Measurements from ENCODE around the gene ATN1. TPM values are rescaled to one million over a fixed set of nuclear protein-coding genes. Genes with fewer than 3 reads are reported as not detected.

Gene ATN1
- total RNA-seq, 1 experiment from 2014 or later = 2.2 TPM

DNA sequence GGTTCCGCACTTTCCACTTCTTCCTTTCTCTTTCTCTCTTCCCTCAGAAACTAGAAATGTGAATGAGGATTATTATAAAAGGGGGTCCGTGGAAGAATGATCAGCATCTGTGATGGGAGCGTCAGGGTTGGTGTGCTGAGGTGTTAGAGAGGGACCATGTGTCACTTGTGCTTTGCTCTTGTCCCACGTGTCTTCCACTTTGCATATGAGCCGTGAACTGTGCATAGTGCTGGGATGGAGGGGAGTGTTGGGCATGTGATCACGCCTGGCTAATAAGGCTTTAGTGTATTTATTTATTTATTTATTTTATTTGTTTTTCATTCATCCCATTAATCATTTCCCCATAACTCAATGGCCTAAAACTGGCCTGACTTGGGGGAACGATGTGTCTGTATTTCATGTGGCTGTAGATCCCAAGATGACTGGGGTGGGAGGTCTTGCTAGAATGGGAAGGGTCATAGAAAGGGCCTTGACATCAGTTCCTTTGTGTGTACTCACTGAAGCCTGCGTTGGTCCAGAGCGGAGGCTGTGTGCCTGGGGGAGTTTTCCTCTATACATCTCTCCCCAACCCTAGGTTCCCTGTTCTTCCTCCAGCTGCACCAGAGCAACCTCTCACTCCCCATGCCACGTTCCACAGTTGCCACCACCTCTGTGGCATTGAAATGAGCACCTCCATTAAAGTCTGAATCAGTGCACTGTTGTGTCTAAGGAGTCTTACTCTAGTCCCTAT, 4.6 kb upstream of the ATN1 start:
- no peak for DNase-seq (ENCODE audit: low spot score)
- in situ Hi-C loops (cut with HindIII; ENCODE audit: low sequenced_read_pairs) = no loop called here

DNA sequence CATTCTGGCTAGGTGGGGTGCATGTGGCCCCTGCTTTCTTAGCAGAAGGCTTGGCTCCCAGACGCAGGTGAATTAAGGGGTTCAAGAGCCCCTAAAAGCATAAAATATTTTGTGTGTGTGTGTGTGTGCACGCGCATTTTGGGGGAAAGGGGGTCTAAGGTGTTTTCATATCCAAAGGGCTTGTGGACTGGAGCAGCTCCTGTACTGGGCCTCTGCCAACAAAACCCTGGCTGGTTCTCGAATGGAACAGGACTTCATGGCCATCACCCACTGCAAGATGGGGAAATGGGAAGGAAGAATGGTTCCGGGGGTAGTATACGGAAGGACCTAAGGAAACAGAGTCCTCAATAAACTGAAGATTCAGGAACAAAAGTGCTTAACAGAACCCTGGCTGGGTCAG, 3.9 kb upstream of the ATN1 start:
- DNase-seq (ENCODE audit: low spot score) = peak; percentile 57
- in situ Hi-C loops (cut with HindIII; ENCODE audit: low sequenced_read_pairs) = no loop called here

- no peak for DNase-seq (ENCODE audit: low spot score)
- in situ Hi-C loops (cut with HindIII; ENCODE audit: low sequenced_read_pairs) = no loop called here
Measured at GRCh38 chr12:6925239-6925539, 2.6 kb upstream of the ATN1 start.

DNA sequence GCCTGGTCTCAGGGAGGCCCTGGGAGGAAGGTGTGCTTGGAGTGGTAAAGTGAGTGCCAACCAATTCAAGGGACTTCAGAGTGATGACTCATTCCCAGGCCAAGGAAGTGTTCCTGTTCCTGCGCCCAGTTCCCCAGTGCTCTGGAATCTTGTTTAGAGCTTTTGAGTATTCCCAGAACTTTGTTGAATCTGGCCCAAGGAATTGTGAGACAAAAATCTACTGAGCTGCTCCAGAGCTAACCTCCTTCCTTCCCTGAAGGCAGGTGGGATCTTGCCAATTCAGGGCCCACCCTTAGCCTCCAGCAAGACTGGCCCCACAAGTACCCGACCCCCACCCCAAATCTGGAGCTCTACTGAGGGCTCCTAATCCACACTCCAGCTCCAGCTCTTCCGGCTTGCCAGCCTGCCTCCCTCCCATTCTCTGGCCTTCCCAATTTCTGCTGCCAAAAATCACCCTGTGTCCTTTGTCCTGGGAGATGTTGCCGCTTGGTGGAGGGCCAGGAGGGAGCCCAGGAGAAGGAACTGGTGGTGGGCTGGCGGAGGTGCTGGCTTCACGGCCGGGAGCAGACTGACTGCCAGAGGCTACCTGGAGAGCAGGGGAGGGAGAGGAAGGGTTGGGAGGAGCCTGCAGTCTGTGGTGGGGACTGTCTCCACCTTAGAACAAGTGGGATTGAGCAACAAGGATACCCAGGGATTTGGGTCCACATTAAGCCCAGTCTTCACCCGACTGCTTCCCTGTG, 2.0 kb upstream of the ATN1 start:
- DNase-seq (ENCODE audit: low spot score) = peak; percentile 94
- in situ Hi-C loops (cut with HindIII; ENCODE audit: low sequenced_read_pairs) = no loop called here

- no peak for DNase-seq (ENCODE audit: low spot score)
- in situ Hi-C loops (cut with HindIII; ENCODE audit: low sequenced_read_pairs) = no loop called here
Measured at GRCh38 chr12:6928022-6928702, 403 bp downstream of the ATN1 start.

GRCh38 chr12:6928703-6929407, 1.1 kb downstream of the ATN1 start:
- in situ Hi-C loops (cut with HindIII; ENCODE audit: low sequenced_read_pairs) = no loop called here

GRCh38 chr12:6929466-6930452, 2.0 kb downstream of the ATN1 start:
- in situ Hi-C loops (cut with HindIII; ENCODE audit: low sequenced_read_pairs) = no loop called here

More at GRCh38 chr12:6928703-6929407, 1.1 kb downstream of the ATN1 start:
- DNase-seq (ENCODE audit: low spot score) = no peak

DNA sequence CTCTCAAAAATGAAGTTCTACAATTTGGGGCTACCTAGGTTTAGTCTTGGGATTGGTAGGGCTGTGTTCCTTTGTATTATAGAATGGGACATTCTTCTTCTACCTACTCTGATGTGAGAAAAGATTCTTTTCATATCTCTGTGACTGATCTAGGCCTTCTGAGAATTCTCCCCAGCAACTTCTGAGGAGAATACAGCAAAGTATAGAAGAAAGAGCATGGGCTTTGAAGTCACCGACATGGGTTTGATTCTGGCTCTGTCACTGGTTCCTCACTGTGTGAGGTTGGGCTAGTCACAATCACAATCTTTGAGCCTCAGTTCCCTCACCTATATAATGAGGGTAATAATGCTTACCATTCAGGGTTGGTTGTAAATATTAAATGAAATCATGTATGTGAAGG, 5.0 kb downstream of the ATN1 start:
- in situ Hi-C loops (cut with HindIII; ENCODE audit: low sequenced_read_pairs) = no loop called here
- DNase-seq (ENCODE audit: low spot score) = no peak

More at GRCh38 chr12:6929466-6930452, 2.0 kb downstream of the ATN1 start:
- no peak for DNase-seq (ENCODE audit: low spot score)

DNA sequence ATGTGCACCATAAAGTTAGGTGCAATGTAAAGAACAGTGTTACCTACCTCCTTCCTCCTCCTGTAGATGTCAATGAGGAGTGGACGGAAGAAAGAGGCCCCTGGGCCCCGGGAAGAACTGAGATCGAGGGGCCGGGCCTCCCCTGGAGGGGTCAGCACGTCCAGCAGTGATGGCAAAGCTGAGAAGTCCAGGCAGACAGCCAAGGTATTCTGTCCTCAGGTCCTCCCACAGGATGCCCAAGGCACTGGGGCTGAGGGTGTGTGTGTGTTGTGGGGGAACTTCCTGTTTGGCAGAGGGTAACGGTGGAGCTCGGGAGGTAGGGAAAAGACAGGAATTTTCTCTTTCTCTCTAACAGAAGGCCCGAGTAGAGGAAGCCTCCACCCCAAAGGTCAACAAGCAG, 6.4 kb downstream of the ATN1 start:
- in situ Hi-C loops (cut with HindIII; ENCODE audit: low sequenced_read_pairs) = no loop called here
- DNase-seq (ENCODE audit: low spot score) = no peak

DNA sequence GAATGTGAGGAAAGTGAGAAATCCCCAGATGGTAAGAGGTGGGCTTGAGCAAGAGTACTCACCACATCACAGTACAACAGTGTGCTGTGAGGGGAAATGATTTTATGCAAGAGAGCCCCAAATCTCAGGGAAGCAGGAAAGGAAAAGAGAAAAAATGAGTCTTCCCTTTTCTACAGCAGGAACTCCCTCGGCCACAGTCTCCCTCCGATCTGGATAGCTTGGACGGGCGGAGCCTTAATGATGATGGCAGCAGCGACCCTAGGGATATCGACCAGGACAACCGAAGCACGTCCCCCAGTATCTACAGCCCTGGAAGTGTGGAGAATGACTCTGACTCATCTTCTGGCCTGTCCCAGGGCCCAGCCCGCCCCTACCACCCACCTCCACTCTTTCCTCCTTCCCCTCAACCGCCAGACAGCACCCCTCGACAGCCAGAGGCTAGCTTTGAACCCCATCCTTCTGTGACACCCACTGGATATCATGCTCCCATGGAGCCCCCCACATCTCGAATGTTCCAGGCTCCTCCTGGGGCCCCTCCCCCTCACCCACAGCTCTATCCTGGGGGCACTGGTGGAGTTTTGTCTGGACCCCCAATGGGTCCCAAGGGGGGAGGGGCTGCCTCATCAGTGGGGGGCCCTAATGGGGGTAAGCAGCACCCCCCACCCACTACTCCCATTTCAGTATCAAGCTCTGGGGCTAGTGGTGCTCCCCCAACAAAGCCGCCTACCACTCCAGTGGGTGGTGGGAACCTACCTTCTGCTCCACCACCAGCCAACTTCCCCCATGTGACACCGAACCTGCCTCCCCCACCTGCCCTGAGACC, 7.8 kb downstream of the ATN1 start:
- no peak for DNase-seq (ENCODE audit: low spot score)
- in situ Hi-C loops (cut with HindIII; ENCODE audit: low sequenced_read_pairs) = no loop called here

DNA sequence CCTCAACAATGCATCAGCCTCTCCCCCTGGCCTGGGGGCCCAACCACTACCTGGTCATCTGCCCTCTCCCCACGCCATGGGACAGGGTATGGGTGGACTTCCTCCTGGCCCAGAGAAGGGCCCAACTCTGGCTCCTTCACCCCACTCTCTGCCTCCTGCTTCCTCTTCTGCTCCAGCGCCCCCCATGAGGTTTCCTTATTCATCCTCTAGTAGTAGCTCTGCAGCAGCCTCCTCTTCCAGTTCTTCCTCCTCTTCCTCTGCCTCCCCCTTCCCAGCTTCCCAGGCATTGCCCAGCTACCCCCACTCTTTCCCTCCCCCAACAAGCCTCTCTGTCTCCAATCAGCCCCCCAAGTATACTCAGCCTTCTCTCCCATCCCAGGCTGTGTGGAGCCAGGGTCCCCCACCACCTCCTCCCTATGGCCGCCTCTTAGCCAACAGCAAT, 8.5 kb downstream of the ATN1 start:
- DNase-seq (ENCODE audit: low spot score) = no peak

GRCh38 chr12:6936636-6937480, 9.1 kb downstream of the ATN1 start:
- in situ Hi-C loops (cut with HindIII; ENCODE audit: low sequenced_read_pairs) = no loop called here
- DNase-seq (ENCODE audit: low spot score) = no peak

More for the DNA sequence above, 8.5 kb downstream of the ATN1 start:
- in situ Hi-C loops (cut with HindIII; ENCODE audit: low sequenced_read_pairs) = no loop called here

GRCh38 chr12:6937481-6938352, 10.0 kb downstream of the ATN1 start:
- peak; percentile 97 for DNase-seq (ENCODE audit: low spot score)

GRCh38 chr12:6938353-6939190, 10.8 kb downstream of the ATN1 start:
- no peak for DNase-seq (ENCODE audit: low spot score)
- in situ Hi-C loops (cut with HindIII; ENCODE audit: low sequenced_read_pairs) = no loop called here

More at GRCh38 chr12:6937481-6938352, 10.0 kb downstream of the ATN1 start:
- in situ Hi-C loops (cut with HindIII; ENCODE audit: low sequenced_read_pairs) = no loop called here

GRCh38 chr12:6939191-6939540, 11.4 kb downstream of the ATN1 start:
- no peak for DNase-seq (ENCODE audit: low spot score)
- in situ Hi-C loops (cut with HindIII; ENCODE audit: low sequenced_read_pairs) = no loop called here

All from G401 (cell line).